GM19438 (cell line): ENCODE data around the gene TXK.

Experiments used
- ATAC-seq: cut with Tn5 transposase; IDR thresholded peaks from one replicate; pipeline ENCODE4 v1.9.1; 2021; ENCODE audit warnings: low read depth; ENCODE audit not compliant: unreplicated experiment

Gene TXK

DNA sequence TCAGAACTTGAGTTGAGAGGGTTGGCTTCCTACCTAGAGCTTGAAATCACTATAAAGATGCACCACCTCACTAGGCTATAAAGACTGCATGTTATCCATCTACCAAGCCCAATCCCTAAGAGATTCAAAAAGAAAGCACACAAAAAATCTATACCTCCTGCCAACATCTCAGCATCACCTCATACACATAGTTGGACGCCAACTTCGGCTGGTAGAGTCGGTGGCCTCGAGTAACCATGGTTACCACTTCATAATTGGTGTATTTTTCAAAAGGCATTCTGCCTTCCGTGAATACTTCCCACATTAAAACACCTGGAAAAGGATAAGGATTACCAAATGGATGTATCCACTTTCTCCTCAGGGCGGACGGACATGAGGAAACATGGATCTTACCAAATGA, 4.5 kb upstream of the TXK start:
- ATAC-seq = no peak

DNA sequence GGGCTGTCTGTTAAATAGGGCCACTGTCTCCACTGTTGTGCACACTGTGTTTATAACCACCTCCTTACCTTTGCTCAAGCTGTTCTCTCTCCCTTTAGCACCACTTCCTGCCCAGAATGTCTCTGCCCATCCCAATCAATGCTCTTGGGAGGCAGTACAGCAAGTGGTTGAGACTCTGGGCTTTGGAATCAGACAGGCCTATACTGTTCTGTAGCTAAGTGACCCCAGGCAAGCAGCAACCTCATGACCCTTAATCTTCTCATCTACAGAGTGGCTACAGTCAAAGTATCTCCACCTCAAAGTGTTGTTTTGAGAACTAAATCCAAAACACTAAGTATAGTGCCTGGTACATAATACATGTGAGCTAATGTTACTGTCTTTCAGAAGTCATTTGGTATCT, 3.8 kb upstream of the TXK start:
- no peak for ATAC-seq

DNA sequence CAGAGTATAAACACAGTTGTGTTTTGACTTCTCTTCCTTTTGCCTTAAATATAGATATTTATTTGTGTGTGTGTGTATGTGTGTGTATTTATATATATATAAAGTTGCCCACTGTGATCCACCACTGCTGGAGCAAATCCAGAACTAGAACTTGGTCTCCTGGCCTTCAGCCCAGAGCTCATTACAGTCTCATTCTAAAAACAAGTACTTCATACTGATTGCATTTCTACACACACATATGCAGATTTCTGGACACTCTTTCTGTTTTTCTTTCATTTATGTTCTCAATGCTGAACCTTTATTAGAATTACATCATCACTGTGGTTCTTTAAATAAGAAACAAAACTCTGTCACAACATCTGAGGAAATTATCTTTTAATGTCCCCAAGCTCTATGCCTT, 381 bp downstream of the TXK start:
- ATAC-seq = no peak

DNA sequence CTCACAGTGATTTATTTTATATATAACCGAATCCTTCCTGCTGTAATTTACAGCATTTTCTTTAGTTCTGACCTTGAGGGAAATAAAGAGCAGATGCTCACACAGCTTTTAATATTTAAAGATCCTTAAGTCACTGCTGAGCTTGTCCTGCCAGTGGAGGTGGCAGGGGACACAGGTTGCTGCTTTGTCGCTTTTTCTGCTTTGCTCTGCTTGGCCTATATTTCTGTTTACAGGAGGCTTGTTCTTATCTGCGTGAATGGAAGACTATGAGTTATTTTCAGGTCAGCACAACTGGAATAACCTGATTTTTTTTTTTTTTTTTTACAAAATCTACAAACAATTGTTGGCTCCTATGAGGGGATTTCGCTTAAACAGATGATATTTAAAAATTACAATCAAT, 2.3 kb downstream of the TXK start:
- ATAC-seq = no peak

DNA sequence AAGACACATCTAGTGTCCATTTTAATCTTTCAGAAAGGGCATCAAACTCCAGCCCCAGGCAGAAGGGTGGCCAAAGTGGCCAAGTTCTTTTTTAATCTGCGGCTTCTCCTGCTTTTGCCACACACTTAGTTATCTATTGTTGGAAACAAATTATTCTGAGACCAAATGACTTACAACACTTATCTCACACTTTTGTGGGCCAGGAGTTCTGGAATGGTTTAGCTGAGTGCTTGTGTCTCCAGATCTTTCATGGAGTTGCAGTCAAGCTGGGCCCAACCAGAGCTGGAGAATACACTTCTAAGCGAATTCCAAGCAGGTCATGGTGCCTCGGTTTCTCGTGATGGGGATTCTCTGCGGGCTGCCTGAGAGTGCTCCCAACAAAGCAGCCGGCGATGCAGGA, 4.0 kb downstream of the TXK start:
- ATAC-seq = no peak

DNA sequence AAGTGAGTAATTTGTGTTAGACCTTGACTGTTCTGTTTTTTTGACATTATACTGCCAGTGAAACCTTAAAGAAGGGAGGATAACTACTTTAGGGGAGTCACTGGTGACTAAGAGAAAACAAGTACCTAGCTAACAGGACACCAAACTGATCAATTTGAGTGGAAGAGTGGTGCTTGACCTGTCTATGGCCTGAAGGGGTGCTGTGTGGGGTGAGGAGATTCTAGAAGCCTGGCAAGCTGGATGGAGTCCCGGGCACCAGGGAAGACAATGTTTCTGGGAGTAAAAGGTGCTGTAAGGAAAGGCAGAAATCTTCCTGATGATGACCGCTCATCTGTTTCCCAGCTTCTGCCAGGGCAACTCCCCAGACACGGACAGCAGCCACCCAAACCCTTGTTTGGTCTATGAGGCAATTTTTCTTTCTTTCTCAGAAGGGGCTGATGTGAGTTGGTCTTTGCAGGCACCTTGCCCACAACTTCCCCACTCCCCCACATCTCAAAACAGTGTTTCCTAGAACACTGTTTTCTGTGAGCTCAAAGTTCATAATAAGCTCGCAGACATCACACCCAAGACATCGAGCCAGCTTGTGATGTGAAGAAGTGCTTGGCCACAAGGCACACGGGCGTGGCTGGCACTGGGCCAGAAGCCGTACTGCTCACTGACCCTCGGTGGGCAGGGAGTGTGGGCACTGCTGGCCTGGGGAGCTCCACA, 4.6 kb downstream of the TXK start:
- ATAC-seq = no peak

DNA sequence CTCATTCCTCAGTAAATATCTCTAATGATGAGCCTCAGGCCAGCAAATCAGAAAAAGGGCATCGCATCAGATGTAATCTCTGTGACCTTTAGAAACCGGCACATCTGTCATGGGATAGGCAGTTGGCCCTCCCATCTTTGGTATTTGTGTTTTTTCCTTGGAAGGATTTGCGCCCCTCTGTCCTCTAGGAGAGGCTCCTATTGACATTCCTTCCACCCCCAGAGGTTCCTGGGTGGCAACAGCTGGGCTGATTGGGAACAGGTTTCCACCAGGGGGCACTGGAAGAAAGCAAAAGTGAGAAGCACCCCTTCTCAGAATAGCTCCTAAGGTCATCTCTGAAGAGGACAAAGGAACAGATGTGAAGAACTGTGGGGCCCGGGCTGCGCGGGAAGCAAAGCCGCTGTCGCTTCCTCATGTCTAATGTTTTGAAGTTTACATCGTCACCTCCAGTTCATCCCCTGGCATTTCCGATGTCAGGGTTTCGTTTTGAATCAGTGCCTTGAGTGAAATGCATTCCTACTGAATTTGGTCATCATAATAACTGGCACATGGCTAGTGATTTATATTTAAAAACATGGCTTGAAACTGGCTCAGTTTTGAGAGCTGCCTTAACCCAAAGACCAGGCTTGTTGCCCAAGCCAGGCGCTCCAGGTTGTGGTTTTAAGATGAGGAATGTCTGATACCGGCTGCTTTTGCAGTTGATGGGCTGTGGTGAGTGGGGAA, 6.2 kb downstream of the TXK start:
- ATAC-seq = peak; percentile 94

DNA sequence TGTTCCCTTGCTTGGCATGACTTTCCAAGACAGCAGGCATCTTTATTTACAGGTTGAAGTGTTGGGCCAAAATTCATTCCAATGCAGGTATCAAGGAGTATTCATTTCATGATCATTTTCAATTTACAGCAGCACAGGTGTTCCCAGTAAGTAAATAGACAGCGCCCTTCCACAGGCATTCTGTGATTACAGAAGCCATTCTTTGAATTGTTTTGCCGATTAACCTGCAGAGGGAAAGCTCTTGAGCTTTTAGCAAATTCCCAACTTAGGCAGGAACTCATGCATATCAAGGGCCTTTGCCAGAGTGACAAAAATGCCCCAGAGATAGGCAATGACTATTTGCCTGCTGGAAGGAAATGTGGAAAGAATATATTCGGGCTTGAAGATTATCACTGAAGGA, 6.8 kb downstream of the TXK start:
- no peak for ATAC-seq

DNA sequence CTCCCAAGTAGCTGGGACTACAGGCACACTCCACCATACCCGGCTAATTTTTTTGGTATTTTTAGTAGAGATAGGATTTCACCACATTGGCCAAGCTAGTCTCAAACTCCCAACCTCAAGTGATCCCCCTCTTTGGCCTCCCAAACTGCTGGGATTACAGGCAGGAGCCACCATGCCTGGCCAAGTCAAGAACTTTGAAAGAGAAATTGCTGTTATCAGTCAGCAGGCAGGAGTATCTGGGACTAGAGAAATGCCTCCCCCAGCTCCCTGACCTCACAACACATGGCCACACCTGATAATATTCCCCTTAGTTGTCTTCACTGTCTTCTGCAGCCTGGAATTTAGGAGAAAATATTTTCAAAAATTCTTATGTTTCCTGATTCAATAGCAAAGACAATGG, 7.4 kb downstream of the TXK start:
- ATAC-seq = no peak

DNA sequence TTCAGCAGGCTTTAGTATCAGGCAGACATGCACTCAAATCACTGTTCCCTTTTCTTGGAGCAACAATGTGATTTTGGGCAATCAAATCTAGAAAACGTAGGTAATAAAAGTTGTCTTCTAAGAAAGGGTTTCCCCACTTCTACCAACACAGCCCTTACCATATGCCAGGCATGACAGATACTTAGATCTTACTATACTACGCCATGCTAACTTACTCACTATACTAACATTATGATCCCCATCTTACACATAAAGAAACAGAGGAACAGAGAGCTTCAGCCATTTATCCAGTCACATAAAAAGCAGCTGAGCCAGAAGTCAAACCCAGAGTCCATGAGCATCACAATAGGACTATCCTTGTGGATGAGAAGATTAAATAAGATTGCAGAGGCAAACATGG, 9.2 kb downstream of the TXK start:
- ATAC-seq = no peak

DNA sequence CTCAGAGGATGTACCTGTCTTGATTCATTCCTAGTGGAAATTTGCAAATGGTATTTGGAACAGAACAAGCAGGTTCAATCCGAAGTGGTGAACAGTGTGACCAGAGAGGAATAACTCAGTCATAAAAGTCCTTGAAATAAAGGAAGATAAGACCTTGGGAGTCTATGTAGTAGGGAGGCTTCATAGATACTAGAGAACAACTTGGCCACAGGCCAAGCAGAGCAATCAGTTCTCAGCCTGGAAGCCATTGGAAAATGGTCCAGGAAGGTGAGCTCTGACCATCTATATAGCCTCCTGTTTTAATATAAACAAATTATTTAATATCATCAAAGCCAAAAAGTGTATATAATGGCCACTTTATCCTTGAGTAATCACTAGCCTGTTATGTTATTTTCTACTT, 11.3 kb downstream of the TXK start:
- no peak for ATAC-seq

DNA sequence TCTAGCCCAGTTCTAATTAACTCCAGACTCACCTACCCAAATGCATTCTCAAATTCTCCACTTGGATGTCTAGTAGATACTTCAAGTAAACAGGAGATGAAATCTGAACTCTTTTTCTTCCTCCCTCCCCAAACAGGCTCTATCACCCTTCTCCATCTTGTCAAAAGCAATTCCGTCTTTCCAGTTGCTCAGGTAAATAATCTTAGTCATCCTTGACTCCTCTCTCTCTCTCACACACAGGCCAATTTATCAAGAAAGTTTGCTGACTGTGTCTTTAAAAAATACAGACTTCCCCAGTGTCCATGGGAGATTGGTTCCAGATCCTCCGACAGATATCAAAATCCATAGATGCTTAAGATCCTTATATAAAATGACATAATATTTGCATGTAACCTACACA, 12.9 kb downstream of the TXK start:
- no peak for ATAC-seq

DNA sequence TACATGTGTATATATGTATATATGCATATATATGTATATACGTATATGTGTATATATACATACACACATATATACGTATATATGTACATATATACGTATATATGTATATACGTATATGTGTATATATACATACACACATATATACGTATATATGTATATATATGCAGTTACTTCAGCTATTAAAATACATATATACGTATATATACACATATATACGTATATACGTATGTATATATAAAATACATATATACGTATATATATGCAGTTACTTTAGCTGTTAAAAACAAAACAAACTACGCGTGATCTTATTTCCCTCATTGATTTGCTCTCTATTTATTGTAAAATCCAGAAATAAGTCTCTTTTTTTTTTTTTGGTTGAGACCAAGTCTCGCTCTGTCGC, 13.9 kb downstream of the TXK start:
- ATAC-seq = no peak

DNA sequence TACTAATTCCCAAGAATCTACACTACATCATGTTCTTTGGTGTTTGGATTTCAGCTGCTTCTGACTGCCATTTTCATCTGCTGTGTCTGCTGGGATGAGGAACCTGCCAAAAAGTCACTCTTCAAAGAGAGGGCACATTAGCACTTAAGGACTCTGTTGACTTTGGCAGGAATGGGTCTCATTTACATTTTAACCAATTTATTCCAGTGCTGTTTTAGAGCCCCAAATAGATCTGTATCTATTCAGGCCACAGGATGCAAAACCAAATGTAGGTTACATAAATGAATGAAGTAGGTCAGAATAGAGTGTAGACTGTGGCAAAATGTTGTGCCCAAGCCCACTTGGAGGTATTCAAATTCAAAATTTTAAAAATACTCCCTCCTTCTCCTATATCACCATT, 14.4 kb downstream of the TXK start:
- ATAC-seq = no peak

DNA sequence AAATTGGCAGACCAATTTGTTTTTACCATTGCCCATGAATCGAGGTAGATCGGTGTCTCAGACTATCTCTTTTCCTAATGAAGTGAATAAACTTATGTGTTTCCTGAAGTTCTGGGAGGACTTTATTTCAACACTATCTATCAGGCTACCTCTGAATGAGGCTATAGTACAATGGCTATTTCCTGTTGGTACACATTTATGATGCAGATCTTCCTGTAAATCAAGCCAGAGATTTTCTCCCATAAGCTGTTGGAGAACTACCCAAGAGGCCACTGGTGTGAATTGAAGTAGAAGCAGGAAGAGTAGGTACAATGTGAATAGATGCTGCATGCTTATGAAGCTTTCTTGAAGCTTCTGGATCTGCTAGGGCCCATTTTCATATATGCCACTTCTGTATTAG, 16.0 kb downstream of the TXK start:
- no peak for ATAC-seq

DNA sequence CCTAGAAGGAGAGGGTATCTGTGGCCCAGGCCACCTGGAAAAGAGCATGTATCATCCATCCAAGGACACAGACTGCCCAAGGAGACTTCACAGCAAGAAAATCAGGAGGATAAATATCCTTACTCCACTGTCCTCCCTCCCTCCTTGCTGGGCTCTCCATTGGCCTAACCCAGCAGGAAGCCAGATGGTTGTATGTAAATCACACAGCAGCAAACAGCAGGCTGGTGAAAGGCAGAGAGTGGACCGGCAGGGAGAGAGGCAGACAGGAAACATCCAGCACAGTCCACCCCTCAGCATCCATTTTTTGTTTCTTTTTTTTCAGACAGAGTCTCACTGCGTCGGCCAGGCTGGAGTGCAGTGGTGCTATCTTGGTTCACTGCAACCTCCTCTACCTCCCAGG, 17.5 kb downstream of the TXK start:
- no peak for ATAC-seq

DNA sequence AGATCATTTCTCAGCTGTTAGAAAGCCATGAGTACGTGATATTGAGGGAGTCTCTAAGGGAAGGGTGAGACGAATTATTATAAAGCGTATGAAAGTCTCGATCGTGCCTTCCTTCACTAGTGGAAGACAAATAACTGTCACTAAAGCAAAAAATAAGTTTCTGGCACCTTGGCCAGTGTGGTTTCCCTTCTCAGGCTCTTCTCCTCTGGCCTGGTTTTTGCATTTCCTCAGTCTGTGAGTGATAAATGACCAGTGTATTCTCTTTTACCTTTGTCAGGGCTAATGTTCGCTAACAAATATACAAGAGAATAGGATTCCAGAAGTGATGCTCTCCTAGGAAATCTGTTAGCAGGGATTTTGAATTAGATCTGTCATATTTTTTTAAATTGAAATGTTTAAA, 19.6 kb downstream of the TXK start:
- no peak for ATAC-seq

DNA sequence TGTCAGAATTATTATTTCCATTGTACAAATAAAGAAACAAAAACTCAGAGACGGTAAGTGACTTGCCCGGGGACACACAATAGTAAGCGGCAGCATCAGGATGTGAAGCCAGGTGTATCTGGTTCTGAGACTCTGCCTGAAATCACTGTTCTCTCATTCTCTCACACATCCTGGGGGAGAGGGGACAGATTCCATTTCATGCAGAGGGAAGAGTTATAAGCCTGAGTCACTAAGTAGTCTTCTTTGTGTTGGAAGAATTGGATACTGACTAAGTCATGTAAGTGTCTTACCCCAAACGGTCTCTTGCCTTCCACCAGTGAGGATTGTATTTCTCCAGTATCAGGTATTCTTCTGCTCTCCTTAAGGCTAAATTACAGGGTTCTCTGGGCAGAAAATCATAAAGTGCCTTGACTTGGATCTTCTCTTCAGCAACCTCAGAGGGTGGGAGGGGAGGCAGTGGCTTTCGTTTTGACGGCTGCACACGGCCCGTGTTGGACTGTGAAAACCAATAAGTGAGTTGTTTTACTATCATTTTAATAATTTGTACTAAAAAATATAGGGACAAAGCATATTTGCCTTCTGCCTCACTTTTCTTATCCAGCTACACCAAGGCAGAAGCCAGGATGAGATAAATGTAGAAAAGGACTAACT, 21.9 kb downstream of the TXK start:
- no peak for ATAC-seq

DNA sequence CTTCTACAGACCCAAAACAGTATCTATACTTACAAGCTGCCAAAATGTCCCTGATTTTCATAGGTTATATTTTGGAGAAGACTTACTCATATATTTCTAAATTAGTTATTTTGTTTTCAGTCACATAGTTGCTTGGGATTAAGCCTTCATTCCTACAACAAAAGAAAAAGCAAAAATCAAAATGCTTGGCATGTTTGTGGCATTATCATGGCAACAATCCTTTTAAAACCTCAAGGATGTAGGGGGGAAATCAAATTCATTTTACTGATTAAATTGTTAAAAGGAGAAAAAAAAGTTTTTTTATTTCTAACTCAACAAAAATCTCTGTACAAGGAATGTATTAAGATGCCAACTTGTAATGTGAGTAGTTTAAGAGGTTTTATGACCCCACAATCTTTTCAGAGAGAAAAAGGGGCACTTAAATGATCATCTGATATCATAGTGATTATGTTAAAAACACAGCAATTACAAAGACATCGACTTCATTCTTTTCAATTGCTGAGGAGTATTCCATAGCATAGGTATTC, 23.5 kb downstream of the TXK start:
- ATAC-seq = no peak

DNA sequence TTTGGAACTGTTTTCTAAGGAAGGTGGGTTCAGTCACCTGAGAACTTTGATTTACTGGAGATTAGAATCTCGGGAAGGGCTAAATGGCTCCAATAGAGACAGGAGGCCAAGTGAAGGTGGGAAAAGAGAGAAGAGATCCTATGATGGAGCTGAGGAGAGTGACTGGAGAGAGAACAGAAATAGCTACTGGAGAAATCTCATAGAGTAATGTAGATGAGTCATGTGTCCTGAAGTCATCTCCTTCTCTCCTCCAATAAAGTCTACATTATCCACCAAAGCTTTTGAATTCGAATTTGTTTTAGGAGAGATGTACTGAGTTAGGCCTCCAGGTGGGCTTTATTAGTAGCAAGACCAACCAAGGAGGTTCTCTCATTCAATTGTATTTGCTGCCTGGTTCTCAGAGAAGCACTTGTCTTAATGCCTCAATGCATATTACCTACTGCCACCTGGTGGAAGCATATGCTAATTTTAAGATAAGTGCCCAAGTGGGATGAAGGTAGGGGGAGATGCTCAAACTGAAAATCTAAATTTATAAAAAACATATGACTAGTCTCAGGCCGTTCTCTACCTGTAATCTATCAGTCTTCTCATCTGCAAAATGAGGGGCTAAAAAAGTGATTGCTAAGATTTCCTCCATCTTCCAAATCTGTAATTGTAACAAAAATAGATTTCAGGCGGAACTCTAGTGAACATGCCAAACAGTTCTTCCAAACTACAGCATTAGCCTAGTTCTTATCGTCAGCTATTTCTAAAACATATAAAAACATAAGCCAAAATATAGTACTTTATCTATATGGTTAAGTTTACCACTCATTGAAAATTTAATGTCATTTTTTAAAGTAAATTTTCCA, 24.4 kb downstream of the TXK start:
- peak; percentile 78 for ATAC-seq
